ENCODE measurements around the gene TMEM86B.
A peak's percentile ranks its signal among the peaks of the same experiment; 100 is the strongest.
"Not testable (repeated sequence)": the region's sequence is repeated elsewhere in the genome, so short reads cannot be mapped to it uniquely, and the experiment has no call there.

Gene TMEM86B

GRCh38 chr19:55212447-55212846 lies 16.1 kb downstream of the TMEM86B start:
- DNase-seq, result peak; percentile 91

- peak; percentile 93 for DNase-seq
These were observed 18.7 kb downstream of the TMEM86B start for GRCh38 chr19:55209693-55210472.

GRCh38 chr19:55208880-55209692 lies 19.5 kb downstream of the TMEM86B start, which contains the start of gene PTPRH:
PTPRH (minus strand) TSS chr19:55209501; CDS start chr19:55209433, 68 bp downstream.
- peak; percentile 32 for DNase-seq

DNA sequence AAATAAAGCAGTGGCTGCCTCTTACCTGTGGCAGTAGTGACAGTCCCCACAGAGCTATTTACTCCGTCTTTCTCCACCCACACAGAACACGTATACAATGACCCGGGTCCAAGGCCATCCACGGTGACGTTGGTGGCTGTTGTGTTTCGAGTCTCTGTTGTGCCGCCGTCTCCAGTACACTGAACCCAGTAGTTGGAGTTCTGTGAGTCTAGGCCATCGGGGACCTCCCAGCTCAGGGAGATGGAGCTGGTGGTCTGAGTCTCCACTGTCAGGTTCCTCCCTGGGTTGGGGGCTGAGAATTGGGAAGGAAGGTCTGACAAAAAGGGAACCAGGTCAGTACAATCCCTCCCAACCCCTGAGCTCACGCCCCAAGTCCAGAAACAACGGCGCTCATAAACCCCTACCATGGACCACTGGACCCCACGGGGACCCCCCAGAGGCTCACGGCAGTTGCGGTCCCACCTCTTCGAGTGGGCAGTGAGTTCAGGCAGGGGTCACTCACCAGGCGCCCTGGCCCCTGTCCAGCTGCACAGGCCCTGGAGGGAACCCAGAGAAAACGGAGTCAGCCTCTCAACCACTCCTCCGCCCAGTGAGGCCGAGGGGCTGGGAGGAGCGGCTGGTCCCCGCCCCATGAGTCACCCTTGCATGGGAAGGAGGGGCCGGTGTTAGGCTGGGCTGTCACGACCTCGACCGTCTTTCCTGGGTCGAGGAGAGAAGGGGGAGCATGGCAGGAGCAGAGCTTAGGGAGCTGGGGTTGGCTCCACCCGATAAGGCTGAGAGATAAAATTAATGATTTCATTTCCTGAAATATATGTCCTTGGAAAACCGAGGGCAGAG lies 21.7 kb downstream of the TMEM86B start:
- DNase-seq, result peak; percentile 76

DNA sequence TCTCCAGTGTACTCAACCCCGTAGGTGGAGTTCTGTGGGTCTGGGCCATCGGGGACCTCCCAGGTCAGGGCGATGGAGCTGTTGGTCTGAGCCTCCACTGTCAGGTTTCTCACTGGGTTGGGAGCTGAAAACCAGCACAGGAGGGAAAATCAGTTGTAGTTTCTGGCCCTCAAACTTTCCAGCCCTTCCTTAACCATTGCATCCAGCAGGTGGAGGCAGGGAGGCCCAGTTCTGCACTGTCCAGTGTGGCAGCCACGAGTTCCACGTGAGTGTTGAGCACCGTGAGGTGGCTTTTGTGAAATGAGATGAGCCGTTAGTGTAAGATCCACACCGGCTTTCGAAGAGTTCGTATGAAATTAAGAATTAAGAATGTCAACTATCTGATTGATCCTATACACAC lies 26.4 kb downstream of the TMEM86B start:
- DNase-seq, result not testable (repeated sequence)

DNA sequence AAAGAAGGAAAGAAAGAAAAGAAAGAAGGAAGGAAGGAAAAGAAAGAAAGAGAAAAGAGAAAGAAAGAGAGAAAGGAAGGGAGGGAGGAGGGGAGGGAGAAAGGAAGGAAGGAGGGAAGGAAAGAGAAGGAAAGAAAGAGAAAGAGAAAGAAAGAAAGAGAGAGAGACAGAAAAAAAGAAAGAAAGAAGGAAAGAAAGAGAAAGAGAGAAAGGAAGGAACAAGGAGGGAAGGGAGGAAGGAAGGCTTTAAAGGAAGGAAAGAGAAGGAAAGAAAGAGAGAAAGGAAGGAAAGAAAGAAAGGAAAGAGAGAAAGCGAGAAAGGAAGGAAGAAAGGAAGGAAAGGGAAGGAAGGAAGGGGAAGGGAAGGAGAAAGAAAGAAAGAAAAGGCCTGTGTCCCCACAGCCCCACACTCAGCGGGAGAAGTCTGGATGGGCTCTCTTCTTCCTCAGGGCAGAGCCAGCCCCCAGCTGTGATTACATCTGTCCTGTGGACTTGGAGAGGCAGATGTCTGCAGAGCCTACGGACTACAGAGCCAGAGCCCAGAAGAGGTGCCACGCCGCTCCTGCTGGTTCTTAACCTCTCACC lies 28.9 kb downstream of the TMEM86B start:
- no peak for DNase-seq

GRCh38 chr19:55198651-55199050 lies 29.9 kb downstream of the TMEM86B start:
- DNase-seq, result no peak

DNA sequence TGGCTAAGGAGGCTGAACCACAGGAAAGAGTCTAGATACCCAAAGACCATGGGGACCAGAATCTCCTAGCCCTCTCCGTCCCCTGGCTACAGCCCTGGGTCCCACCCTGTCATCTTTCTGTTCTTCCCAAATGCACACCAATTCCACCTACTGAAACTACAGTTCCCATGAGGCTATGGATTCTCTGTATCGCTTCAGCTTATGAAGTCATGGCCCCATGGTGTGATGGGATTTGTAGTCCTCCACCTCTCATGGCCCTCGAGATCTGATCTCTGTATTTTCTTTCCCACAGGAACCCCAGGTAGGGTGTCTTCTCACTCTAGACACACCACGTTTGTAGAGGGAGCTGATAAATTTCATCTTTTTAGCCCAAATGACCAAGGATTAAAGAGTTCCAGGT lies 31.0 kb downstream of the TMEM86B start:
- DNase-seq, result no peak

- no peak for DNase-seq
These were observed 31.8 kb downstream of the TMEM86B start for GRCh38 chr19:55196803-55197202.

DNA sequence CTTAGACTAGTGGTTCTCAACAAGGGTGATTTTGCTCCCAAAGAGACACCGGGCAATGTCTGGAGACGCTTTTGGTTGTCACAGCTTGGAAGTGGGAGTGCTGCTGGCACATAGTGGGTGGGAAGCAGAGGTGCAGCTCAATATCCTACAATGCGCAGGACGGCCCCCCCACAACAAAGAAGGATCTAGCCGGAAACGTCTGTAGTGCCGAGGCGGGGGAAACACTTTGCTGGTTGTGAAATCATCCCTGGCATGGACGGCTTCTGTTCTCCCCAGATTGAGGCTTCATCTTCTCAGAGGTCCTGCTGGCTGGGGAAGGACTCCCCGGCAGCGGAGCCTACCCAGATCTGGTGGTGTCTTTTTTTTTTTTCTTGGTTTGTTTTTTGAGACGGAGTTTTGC lies 35.1 kb downstream of the TMEM86B start:
- DNase-seq, result no peak

GRCh38 chr19:55189403-55189835 lies 39.1 kb downstream of the TMEM86B start:
- DNase-seq, result no peak

- no peak for DNase-seq
These were observed 39.9 kb downstream of the TMEM86B start for GRCh38 chr19:55188625-55189024.

GRCh38 chr19:55186080-55186479 lies 42.5 kb downstream of the TMEM86B start:
- DNase-seq, result no peak

DNA sequence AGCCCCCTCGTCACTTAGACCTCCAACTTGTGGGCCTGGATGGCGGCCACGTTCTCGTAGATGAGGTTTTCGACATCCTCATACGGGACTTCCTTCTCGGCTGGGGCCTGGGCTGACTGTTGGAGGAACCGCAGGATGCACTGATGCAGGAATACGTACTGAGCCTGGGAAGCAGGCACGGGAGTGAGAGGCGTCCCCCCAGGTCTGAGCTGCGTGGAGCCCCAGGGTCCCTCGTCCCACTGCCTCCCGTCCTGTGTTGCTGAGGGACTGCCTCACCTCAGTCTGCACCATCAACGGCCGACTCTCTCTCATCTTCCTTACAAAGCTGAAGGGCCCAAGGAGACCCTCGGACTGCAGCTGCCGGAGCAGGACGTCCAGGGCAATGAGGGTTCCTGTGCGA lies 46.8 kb downstream of the TMEM86B start:
- no peak for DNase-seq

DNA sequence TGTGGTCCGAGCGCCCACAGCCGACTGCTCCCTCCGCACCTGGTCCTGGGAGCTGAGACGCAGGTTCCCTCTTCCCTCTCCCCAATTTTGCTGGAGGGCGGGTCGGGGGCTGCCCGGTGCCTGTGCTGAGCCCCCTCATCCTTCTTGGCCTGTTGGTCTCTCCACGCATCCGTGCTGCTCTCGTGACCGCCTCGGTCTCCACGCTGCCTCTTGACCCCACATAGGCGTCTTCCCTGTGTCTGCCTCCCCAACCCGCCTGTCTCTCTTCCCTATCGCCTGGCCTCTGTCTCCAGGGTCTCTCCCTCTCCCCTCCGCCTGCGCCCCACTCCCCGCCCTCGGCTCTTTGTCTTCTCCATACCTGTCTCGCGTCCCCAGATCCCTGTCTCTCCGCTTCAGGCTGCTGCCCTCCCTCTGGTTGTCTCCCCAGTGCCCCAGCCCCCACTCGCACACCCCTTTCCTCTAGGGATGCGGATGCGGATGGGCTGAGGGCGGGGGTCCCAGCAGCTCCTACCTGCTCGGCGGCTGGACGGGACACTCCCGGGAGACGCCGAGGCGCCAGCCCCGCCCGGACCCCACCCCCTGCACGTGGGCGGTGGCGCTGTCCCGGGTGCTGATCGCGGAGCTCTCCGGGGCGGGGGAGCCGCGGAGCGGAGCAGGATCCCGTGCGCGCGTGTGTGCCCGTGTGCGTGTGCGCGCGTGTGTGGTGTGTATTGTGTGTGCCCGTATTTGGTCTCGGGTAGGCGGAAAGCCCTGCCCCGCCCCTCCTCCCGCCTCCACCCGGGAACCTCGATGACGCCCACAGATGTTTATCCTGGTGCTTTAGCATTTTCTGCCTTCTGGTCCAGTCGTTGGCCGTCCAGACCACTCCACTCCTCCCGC lies 48.7 kb downstream of the TMEM86B start, which contains the start of gene SYT5:
TSS of gene SYT5 (minus strand) at position 684 of the 879 bp plus-strand sequence. CDS start 1,248 bp downstream, outside the sequence.
- DNase-seq, result no peak

- DNase-seq, result peak; percentile 84
These were observed 49.6 kb downstream of the TMEM86B start for GRCh38 chr19:55178781-55179599.

All from DMS153 (cell line).